ENCODE data around the gene VSIG2.

VSIG2 gene

GRCh38 chr11:124729571-124729970 is 22.5 kb downstream of the VSIG2 start:
- ATAC-seq: no peak
- TF ChIP-seq SNAI2 (CRISPR knock-in tag; IDR thresholded peaks at IDR 0.05) (no peak), TCF4 (CRISPR knock-in tag; IDR thresholded peaks at IDR 0.05; ENCODE audit: borderline replicate concordance) (no peak)

- TF ChIP-seq RARB (CRISPR knock-in tag; IDR thresholded peaks at IDR 0.05): no peak
- no peak for TF ChIP-seq ZFP30 (CRISPR knock-in tag; IDR thresholded peaks at IDR 0.05)
- TF ChIP-seq ZNF70 (CRISPR knock-in tag; IDR thresholded peaks at IDR 0.05): no peak
- TF ChIP-seq ISL1 (CRISPR knock-in tag; IDR thresholded peaks at IDR 0.05): no peak
- no peak for TF ChIP-seq PATZ1 (CRISPR knock-in tag; IDR thresholded peaks at IDR 0.05; ENCODE audit: borderline replicate concordance)
- TF ChIP-seq TOX (CRISPR knock-in tag; IDR thresholded peaks at IDR 0.05; ENCODE audit: borderline replicate concordance): no peak
- no peak for TF ChIP-seq PPARA (CRISPR knock-in tag; IDR thresholded peaks at IDR 0.05; ENCODE audit: borderline replicate concordance)
- TF ChIP-seq SNAI2 (CRISPR knock-in tag; IDR thresholded peaks at IDR 0.05): no peak
- no peak for TF ChIP-seq OSR1 (CRISPR knock-in tag; IDR thresholded peaks at IDR 0.05)
- TF ChIP-seq ZFP3 (CRISPR knock-in tag; IDR thresholded peaks at IDR 0.05): no peak
- TF ChIP-seq ZNF8 (CRISPR knock-in tag; IDR thresholded peaks at IDR 0.05): no peak
- no peak for ATAC-seq
Measured at GRCh38 chr11:124728134-124728533, 23.9 kb downstream of the VSIG2 start.

- TF ChIP-seq TSHZ2 (CRISPR knock-in tag; IDR thresholded peaks at IDR 0.05) (no peak), ZNF70 (CRISPR knock-in tag; IDR thresholded peaks at IDR 0.05) (no peak), ZNF8 (CRISPR knock-in tag; IDR thresholded peaks at IDR 0.05) (no peak), ISL1 (CRISPR knock-in tag; IDR thresholded peaks at IDR 0.05) (no peak), TCF4 (CRISPR knock-in tag; IDR thresholded peaks at IDR 0.05; ENCODE audit: borderline replicate concordance) (no peak), ZFP30 (CRISPR knock-in tag; IDR thresholded peaks at IDR 0.05) (no peak), GLIS3 (CRISPR knock-in tag; IDR thresholded peaks at IDR 0.05) (no peak), BACH2 (CRISPR knock-in tag; IDR thresholded peaks at IDR 0.05; ENCODE audit: borderline replicate concordance) (no peak)
- ATAC-seq: no peak
Measured at GRCh38 chr11:124727474-124727873, 24.6 kb downstream of the VSIG2 start.

GRCh38 chr11:124725719-124726105 is 26.3 kb downstream of the VSIG2 start:
- TF ChIP-seq ARNTL (CRISPR knock-in tag; IDR thresholded peaks at IDR 0.05; ENCODE audit: borderline replicate concordance, low read depth): no peak
- ATAC-seq: peak; percentile 26; the same call in 1 of the 3 replicates

GRCh38 chr11:124724979-124725718 is 26.9 kb downstream of the VSIG2 start:
- no peak for ATAC-seq
- TF ChIP-seq CSDC2 (CRISPR knock-in tag; IDR thresholded peaks at IDR 0.05): no peak

GRCh38 chr11:124722176-124722575 is 29.9 kb downstream of the VSIG2 start:
- ATAC-seq: no peak
- no peak for TF ChIP-seq POU6F1 (CRISPR knock-in tag; IDR thresholded peaks at IDR 0.05; ENCODE audit: borderline replicate concordance, low read depth)
- TF ChIP-seq TOX (CRISPR knock-in tag; IDR thresholded peaks at IDR 0.05; ENCODE audit: borderline replicate concordance): no peak
- no peak for TF ChIP-seq GLIS3 (CRISPR knock-in tag; IDR thresholded peaks at IDR 0.05)
- TF ChIP-seq PATZ1 (CRISPR knock-in tag; IDR thresholded peaks at IDR 0.05; ENCODE audit: borderline replicate concordance): no peak
- no peak for TF ChIP-seq ZFP30 (CRISPR knock-in tag; IDR thresholded peaks at IDR 0.05)
- no peak for TF ChIP-seq ESRRG (CRISPR knock-in tag; IDR thresholded peaks at IDR 0.05)
